ENCODE data around the gene LDB3.

LDB3 gene

GRCh38 chr10:86665868-86666267 is 2.4 kb upstream of the LDB3 start:
- no peak for DNase-seq

- DNase-seq, result no peak
These were observed 1.8 kb upstream of the LDB3 start for GRCh38 chr10:86666538-86666937.

GRCh38 chr10:86667421-86668181 is 710 bp upstream of the LDB3 start:
- DNase-seq, result no peak

- no peak for DNase-seq
These were observed 2.0 kb downstream of the LDB3 start for GRCh38 chr10:86670290-86670811.

GRCh38 chr10:86670876-86671275 is 2.6 kb downstream of the LDB3 start:
- DNase-seq, result no peak

GRCh38 chr10:86671419-86671818 is 3.1 kb downstream of the LDB3 start:
- no peak for DNase-seq

GRCh38 chr10:86671985-86672710 is 3.8 kb downstream of the LDB3 start:
- DNase-seq, result no peak

GRCh38 chr10:86673216-86673826 is 5.0 kb downstream of the LDB3 start:
- DNase-seq, result no peak

- no peak for DNase-seq
These were observed 5.7 kb downstream of the LDB3 start for GRCh38 chr10:86673827-86674581.

- DNase-seq, result no peak
These were observed 6.6 kb downstream of the LDB3 start for GRCh38 chr10:86674912-86675311.

- DNase-seq, result no peak
These were observed 9.1 kb downstream of the LDB3 start for GRCh38 chr10:86677374-86677773.

GRCh38 chr10:86678999-86679792 is 10.9 kb downstream of the LDB3 start:
- no peak for DNase-seq

GRCh38 chr10:86681047-86681446 is 12.7 kb downstream of the LDB3 start:
- no peak for DNase-seq

- no peak for DNase-seq
These were observed 13.5 kb downstream of the LDB3 start for GRCh38 chr10:86681722-86682386.

GRCh38 chr10:86682675-86683074 is 14.4 kb downstream of the LDB3 start:
- DNase-seq, result no peak

GRCh38 chr10:86684331-86685097 is 16.2 kb downstream of the LDB3 start:
- no peak for DNase-seq

GRCh38 chr10:86685416-86685815 is 17.1 kb downstream of the LDB3 start:
- no peak for DNase-seq

- DNase-seq, result no peak
These were observed 17.8 kb downstream of the LDB3 start for GRCh38 chr10:86685893-86686632.

- no peak for DNase-seq
These were observed 18.7 kb downstream of the LDB3 start for GRCh38 chr10:86686972-86687371.

GRCh38 chr10:86687750-86688149 is 19.4 kb downstream of the LDB3 start:
- DNase-seq, result no peak

All from CD4-positive, alpha-beta T cell treated with Interleukin-21 for 1 hour (primary cell).